GM18907 (cell line): ENCODE data around the gene MYO7A.

ENCODE experiments used
- ATAC-seq: cut with Tn5 transposase; IDR thresholded peaks from one replicate; pipeline ENCODE4 v1.9.1; 2021; ENCODE audit warnings: mild to moderate bottlenecking, moderate library complexity; ENCODE audit not compliant: unreplicated experiment

MYO7A gene

DNA sequence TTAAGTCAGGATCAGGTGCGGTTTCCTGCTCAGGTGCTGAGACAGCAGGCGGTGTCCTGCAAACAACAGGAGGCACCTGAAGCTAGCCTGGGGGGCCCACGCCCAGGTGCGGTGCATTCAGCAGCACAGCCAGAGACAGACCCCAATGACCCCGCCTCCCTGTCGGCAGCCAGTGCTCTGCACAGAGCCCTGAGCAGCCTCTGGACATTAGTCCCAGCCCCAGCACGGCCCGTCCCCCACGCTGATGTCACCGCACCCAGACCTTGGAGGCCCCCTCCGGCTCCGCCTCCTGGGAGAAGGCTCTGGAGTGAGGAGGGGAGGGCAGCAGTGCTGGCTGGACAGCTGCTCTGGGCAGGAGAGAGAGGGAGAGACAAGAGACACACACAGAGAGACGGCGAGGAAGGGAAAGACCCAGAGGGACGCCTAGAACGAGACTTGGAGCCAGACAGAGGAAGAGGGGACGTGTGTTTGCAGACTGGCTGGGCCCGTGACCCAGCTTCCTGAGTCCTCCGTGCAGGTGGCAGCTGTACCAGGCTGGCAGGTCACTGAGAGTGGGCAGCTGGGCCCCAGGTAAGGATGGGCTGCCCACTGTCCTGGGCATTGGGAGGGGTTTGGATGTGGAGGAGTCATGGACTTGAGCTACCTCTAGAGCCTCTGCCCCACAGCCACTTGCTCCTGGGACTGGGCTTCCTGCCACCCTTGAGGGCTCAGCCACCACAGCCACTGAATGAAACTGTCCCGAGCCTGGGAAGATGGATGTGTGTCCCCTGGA lies at the start of gene MYO7A:
MYO7A (plus strand) TSS at position 327 of the 772 bp plus-strand sequence. CDS start 2,389 bp downstream, outside the sequence.
- ATAC-seq, result no peak

DNA sequence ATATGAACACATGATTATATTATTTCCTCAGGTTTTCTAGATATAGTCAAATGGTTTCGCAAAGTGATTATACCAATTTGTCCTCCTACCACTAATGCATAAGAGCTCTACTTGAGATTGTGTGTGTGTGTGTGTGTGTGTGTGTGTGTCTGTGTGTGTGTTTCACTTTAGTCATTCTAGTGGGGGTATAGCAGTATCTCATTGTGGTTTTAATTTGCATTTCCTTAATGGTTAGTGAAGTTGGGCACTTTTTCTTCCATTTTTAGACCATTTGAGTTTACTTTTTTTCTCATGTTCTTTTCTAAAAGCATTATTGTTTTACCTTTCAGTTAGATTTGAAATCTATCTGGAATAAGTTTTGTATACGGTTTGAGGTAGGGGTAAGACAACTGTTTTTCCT lies 48.4 kb upstream of the MYO7A start:
- no peak for ATAC-seq

DNA sequence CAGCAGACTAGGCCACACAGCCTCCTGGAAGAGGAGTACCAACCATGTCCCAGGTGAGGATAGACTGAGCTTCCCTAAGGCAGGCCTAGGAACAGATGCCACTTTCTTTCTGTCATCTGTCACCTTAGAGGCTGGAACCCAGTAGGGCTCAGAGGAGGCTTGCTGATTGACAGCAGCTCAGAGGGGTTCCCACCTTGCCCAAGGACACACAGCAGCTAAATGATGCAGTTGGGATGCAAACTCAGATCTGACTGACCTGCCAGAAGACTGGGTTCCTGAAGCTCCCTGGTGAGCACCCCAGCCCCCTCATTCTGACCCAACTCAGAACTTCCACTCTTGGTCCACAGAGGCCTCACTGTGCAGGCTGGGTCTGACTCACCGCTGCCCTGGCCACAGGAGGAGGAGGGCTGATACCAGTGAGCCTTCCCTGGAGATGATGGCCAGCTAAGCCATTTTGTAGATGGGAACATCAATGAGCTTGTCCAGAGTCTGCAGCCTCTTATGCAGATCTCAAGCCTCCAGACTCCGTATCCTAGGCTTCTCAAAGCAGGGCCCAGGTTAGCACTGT lies 47.3 kb upstream of the MYO7A start:
- ATAC-seq, result no peak

GRCh38 chr11:77081381-77081851 lies 46.6 kb upstream of the MYO7A start:
- no peak for ATAC-seq

GRCh38 chr11:77081976-77082836 lies 45.8 kb upstream of the MYO7A start:
- ATAC-seq, result no peak

GRCh38 chr11:77082838-77083565 lies 45.0 kb upstream of the MYO7A start:
- ATAC-seq, result peak; percentile 50

GRCh38 chr11:77083566-77084245 lies 44.3 kb upstream of the MYO7A start:
- ATAC-seq, result no peak

- ATAC-seq, result no peak
Observed at GRCh38 chr11:77084581-77085191, 43.4 kb upstream of the MYO7A start.

- ATAC-seq, result no peak
Observed at GRCh38 chr11:77085652-77086051, 42.4 kb upstream of the MYO7A start.

- ATAC-seq, result no peak
Observed at GRCh38 chr11:77086521-77087472, 41.2 kb upstream of the MYO7A start.

DNA sequence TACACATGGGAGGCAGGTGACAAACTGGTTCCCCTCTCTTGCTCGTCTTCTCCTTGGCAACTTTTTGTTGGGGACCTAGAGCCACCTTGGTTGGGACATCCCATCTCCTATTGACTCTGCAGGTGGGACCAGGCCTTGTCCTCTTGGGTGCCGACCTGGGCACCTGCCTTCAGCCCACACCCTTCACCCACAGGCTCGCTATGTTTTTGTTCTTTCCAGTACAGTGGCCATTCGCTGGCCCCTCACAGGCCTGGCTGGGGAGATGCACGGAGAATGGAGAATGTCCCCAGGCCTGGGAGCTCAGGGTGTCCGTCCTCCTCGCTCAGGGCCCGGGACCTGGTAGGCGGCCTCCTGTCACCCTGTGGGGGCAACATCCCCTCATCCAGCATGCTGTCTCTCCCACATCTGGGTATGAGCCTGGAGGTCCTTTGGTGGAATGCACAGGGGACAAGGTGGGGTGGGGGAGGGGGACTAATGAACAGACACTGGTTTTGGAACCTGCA lies 40.3 kb upstream of the MYO7A start:
- ATAC-seq, result no peak

DNA sequence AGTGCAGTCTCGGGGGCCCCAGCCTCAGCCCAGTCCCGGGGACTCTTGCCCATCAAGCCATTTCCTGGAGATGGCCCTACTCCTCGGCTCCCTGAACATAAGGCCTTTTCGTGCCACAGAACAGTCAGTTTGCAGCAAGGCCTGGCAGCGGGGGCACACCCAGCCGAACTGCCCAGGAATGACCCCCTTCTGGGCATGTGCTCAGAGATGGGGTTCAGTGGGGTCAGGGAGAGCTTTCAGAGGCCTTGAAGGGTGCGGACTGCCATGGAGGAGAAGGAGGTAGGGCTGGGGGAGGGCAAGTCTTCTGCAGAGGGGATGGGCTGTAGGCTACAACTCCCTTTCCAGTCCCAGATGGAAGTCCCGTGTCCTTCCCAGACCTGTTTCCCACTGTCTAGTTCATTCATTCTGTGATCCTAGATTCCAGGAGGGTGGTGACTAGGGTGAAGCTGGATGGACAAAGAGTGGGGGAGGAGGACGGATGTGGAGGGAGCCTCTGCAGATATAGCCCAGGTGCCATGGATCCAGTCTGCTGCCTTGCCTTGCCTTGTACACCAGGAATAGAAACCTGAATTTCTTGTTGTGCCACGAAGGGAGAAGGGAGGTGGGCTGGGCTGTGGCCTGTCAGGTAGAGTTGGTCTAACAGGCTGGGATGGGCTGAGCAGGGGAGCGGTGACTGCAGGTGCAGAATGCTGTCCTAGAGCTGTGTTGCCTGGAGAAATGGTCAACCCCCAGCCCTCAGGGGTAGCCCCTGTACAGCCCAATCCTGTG lies 39.6 kb upstream of the MYO7A start:
- no peak for ATAC-seq

DNA sequence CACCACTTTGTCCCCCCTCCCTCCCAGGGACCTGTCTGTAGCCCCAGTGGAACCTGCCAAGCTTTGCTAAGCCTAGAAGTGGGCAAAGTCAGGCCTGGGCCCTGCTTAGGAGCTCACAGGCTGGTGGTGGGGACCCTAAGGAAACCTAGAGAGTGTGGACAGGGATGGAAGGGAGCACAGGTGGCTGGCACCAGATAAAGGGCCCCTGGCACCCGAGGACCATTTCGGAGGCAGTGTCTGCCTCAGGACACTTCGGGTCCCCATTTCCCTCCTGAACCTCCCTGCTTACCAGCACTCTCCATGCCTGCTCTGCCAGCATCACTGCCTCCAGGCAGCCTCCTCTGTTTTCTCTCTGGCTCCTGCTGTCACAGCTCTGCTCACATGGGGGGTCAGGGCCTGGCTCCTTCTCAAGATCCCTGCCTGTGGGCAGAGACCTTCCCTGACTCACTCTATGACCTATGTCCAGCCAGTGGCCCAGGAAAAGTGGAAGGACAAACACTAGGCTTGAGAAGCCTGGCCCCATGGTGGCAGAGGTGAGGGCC lies 39.0 kb upstream of the MYO7A start:
- ATAC-seq, result no peak

- ATAC-seq, result no peak
Observed at GRCh38 chr11:77090046-77090372, 38.0 kb upstream of the MYO7A start.

GRCh38 chr11:77090373-77091111 lies 37.5 kb upstream of the MYO7A start:
- no peak for ATAC-seq

GRCh38 chr11:77091146-77091940 lies 36.7 kb upstream of the MYO7A start:
- ATAC-seq, result peak; percentile 78
